GM20431 (cell line): Measurements from ENCODE around the gene TP73.

ENCODE experiments used
- in situ Hi-C: fragments of 300-500 bp; cut with MseI, MboI; formaldehyde crosslinking; loops from one replicate; pipeline ENCODE4 v1.15.0; 2020; ENCODE audit warnings: low sequenced_read_pairs; ENCODE audit not compliant: unreplicated experiment

TP73 gene

DNA sequence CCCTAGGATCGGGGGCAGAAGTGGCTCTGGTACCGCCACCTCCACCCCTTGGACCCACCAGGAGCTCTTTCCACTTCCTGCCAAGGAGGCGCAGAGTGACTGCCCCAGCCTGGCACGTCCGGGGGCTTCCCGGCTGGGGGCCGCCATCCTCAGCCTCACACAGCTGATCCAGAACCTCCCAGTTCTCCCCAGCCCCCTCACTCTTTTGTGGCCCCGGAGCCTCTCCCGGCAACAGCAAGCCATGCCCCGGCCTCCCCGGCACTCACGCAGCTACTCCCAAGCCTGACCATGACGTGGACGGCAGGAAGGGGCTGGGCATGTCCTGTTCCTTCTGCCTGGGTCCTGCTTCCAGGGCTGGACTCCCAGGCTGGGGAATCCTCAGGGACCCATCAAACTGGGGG, 17.1 kb downstream of the TP73 start:
- in situ Hi-C loops = no loop called here

DNA sequence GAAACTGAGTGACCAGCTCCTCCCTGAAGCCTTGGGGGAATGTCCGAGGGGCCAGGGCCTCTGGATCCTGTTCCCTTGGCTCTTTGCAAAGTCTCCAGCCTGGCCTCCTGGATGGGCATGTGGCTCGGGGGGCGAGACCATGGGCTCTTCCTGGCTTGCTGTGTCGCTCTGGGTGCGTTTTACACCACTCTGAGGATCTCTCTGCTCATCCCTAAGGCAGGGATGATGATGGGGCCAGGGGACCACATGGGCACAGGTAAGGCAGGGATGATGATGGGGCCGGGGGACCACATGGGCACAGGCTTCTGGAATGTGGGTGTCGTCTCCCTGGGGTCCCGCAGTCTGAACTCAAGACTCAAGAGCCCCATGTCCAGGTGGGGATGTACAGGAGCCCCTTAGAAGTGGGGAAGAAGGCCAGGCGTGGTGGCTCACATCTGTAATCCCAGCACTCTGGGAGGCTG, 17.7 kb downstream of the TP73 start:
- in situ Hi-C loops = no loop called here

- in situ Hi-C loops = no loop called here
Observed at GRCh38 chr1:3670823-3671265, 18.5 kb downstream of the TP73 start.

DNA sequence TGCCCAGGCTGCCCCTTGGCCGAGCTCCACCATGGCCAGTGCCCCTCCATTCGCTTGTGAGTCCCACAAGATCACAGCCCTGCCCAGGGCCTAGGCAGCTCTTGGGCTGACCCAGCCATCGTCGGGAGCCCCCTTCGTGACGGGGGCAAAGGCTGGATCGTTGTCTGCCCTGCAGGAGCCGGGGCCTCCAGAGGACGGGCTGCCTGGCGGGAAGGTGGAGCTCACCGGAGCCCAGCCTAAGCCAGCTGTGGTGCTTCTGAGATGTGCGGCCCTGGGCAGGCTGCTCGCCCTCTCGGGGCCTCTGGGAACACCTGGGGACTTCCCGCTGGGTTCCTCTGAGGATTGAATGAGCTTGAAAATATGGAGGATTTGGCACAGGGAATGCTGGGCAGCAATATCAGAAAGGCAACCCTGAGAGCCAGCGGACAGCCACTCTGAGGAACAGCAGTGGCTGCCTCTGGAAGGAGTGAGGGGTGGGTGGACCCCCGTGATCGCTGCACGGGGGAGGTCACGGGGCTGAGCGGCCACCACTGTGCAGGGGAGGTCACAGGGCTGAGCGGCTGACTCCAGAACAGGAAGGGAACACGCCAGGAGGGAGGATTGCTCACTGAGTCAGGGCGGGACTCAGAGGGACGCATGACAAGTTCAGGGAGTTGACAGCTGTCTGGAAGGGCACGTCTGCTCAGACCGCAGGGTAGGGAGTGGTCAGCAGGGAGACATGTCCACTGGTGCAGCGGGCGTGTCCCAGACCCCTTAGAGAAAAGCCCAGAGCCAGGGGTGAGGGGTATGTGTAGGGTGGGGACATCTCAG, 19.3 kb downstream of the TP73 start:
- in situ Hi-C loops = no loop called here

DNA sequence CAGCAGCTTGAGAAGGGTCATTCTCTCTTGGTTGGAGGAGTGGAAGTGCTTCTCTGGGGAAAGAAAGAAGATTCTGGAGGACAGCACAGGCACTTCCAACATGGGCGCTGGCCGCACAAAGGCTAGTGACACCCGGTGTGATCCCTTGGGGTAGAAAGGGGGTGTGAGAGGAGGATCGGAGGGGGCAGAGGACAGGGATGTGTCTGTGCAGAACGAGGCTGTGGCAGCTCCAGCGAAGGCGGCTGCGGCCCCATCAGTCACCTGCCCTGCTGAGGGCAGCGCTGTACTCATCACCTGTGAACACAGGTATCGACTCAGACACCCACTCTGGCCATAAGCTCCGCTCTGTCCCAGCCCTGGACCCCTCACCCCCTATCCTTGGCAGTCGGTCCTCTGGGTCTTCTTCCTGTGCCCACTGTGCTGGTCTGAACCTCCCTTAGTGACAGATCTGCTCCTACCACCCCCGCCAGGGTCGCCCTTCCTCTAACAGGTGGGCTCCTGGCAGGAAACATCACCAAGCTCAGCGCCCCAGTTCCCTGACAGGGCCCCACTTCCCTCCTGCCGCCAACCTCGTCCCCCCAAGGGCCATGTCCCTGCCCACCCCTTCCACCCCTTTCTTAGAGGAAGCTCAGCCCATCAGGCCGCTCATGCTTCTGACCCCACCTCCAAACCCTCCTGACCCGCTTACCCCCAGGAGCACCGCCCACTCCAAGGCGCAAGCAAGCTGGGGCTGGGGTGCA, 20.1 kb downstream of the TP73 start:
- in situ Hi-C loops = no loop called here

DNA sequence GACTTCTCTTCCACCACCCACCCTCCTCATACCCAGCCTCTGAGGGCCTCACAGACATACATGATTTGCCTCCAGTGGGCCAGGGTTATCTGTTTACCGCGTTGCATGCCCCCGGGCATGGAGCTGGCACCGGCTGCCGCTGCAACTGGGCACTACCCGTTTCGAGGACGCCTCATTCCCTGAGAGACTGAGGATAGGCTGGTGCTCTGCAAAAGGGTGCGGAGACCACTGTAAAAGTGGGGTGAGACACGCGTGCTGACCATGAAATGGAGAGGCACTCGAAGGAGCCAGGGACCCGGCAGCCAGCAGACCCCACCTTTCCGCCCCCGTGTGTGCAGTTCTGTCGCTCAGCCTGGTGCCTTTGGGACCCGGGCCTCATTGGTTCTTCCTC, 20.6 kb downstream of the TP73 start:
- in situ Hi-C loops = no loop called here

GRCh38 chr1:3673381-3674099, 21.2 kb downstream of the TP73 start:
- in situ Hi-C loops = no loop called here

DNA sequence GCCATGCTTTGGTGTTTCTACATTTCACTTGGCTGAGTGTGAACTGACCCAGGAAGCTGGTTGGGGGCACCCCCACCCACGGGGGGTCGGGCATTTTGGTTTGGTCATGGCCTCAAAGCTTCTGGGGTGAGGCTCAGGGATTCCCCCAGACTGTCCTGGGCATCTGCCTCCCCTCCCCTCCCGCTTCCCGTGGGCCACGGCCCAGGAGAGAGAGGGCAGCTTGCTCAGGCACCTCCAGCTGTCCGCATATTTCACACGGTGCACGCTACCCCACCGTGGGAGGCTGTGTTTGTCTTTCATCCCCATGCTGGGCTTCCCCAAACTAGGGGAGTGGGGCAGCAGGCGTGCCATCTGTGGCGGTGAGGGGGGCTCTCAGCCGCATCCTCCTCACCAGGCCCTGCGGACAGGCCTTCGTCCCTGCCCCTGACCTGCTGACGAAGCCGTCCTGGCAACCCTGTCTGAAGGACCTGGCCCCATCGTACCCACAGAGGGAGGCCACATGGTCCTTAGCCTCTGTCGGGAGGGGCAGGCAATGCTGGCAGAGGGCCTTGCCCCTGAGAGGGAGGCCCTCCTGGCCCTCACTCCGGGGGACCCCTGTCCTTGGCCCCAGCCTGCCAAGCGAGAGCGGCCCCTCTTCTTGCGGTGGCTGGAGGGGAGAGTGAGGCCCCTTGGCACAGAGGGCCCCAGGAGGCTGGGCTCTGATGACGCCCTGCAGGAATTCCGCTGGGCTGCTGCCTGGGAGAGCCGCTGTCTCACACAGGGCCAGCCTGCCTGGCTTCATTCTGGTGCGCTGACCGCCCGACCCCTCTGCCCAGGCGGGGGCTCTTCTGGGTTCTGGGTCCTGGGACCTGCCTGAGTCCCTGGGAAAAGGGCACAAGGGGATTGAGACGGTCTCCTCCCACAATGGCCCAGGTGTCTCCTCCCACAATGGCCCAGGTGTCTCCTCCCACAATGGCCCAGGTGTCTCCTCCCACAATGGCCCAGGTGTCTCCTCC, 22.1 kb downstream of the TP73 start:
- in situ Hi-C loops = no loop called here

- in situ Hi-C loops = no loop called here
Observed at GRCh38 chr1:3675436-3675835, 23.1 kb downstream of the TP73 start.

DNA sequence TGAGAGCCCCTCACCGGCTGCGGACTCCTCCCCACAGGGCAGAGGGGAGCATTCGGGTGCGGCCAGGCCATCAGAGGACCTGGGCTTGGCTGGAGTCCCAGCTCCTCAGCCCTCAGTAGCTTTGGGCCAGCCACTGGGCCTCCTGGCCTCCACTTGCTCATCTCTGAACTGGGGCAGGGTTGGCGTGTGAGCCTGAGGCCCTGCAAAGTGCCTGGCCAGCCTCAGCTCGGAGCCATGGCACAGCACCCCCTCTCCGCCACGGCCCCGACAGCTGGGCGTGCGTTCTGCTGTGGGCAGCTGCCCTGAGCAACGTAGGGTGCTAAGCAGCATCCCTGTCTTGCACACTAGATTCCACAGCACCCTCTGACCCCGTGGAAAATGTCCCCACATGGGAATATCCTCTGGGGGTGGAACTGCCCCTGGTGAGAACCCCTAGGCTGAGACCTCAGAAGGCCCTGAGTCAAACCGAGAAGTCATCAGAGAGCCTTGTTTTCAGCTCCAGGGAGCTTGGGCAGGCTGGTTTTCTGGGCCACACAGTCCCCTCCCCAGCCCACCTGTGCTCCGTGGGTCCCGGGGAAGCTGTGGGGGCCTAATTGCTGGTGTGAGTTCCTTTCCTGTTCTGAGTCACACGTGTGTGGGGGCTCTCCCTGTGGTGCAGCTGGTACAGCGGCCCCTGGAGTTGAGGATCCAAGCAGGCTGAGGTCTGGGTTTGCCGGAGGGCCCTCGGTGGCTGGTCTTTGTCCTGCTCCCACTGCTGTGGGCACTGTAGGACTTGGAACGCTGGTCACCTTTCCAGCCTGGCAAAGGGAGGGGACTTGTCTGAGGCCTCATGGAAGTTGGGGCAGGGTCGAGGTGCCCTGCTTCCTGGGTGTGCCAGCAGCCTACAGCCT, 24.5 kb downstream of the TP73 start:
- in situ Hi-C loops = no loop called here

DNA sequence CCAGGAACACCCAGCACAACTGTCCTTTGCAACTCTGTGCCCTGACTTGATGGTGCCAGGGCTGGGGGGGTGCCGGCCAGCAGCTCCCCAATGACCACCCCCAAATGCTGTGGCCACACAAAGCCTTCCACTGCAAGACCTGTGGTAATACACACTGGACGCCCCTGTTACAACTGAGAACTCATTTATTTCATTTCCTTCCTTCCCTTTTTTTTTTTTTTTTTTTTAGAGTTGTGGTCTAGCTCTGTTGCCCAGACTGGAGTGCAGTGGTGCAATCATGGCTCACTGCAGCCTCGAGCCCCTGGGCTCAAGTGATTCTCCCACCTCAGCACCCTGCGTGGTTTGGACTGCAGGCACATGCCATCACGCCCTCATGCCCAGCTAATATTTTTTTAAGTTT, 25.2 kb downstream of the TP73 start:
- in situ Hi-C loops = no loop called here

DNA sequence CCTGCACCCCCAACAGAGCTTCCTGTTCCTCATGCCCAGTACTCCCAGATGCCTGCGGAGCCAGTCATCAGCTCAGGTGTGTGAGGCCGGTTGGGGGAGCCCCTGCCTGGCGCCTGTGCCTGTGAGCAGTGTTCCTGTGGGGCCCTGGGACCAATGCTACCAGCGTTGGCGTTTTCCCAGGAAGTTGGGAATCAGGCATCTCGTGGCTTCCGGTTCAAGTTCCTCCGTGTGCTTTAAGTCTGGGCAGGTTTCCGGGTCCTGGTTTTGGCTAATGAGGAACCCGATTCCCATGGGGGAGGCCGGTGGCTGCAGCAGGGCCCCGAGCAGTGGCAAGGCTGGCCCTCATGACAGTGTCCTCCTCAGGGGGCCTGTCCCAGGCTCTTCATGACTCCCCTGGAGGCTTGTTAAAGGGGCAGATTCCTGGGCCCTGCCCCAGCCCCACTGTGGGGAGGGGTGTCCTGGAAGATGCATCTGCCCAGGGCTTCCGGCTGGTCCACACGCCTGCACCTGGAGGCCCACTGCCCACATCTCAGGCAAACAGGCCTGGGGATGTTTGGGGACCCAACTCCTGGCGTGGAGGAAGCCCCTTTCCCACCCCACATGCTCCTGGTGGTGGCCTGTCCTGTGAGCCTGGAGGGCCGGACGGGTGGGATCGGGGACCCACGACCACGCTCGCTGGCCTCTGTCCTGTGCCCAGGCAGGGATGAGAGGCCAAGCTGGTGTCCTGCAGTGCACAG, 26.2 kb downstream of the TP73 start:
- in situ Hi-C loops = no loop called here

- in situ Hi-C loops = no loop called here
Observed at GRCh38 chr1:3679098-3679555, 26.8 kb downstream of the TP73 start.

- in situ Hi-C loops = no loop called here
Observed at GRCh38 chr1:3679799-3680453, 27.6 kb downstream of the TP73 start.

DNA sequence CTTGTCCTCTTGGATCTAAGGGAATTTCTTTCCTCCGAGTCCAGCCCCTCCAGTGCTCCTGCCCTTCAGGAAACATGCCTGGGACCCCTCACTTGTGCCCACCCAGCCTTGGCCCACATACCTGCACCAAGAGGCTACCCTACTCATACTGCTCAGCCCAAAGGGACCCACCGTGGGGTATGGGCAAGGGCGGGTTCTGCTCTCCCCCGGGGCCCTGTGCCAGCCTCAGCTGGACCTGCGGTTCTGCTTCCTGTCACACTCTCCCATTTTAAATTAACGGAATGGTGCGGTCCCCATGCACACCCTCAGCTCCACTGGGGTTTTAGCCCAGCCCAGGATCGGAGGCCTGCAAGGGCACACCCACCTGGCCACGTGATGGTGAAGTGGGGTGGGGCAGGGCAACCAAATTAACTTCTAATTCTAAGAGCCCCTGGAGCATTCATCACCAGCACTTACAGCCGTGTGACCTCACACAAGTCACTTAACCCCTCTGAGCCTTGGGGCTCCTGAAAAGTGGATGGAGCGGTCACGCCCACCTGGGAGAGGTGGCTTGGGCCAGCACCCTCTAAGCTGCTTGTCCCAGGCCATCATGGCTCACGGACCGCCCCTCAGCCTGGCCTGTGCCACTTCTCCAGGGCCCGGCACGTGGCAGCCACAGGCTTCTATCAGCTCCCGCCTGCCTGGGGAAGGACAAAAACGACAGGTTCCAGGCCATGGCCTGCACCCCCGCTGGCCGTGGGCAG, 28.3 kb downstream of the TP73 start:
- in situ Hi-C loops = no loop called here

- in situ Hi-C loops = no loop called here
Observed at GRCh38 chr1:3681231-3681897, 29.0 kb downstream of the TP73 start.
